GM19239 (cell line): ENCODE results near the gene GNPTAB.
"Not testable (repeated sequence)": the region's sequence is repeated elsewhere in the genome, so short reads cannot be mapped to it uniquely, and the experiment has no call there.

ENCODE experiments used
- DNase-seq: peaks from one replicate; pipeline ENCODE4 v3.0.0; 2011; ENCODE audit warnings: low spot score; ENCODE audit not compliant: insufficient read length
- FAIRE-seq: peaks from 2 replicates; lab custom pipeline; 2011; peaks lifted over from hg19 to GRCh38; lab: Jason Lieb, UNC

GNPTAB gene

GRCh38 chr12:101855364-101855884 is 24.7 kb upstream of the GNPTAB start:
- FAIRE-seq (peak; percentile 68), DNase-seq (no peak)

- peak; percentile 86 for FAIRE-seq
- DNase-seq: no peak
Measured at GRCh38 chr12:101854747-101855146, 24.0 kb upstream of the GNPTAB start.

- FAIRE-seq: no peak
- DNase-seq: no peak
Measured at GRCh38 chr12:101852998-101853397, 22.2 kb upstream of the GNPTAB start.

- peak; percentile 89 for FAIRE-seq
- no peak for DNase-seq
Measured at GRCh38 chr12:101850199-101850598, 19.4 kb upstream of the GNPTAB start.

- FAIRE-seq: no peak
- no peak for DNase-seq
Measured at GRCh38 chr12:101847325-101847724, 16.6 kb upstream of the GNPTAB start.

- FAIRE-seq: no peak
- no peak for DNase-seq
Measured at GRCh38 chr12:101845137-101845711, 14.5 kb upstream of the GNPTAB start.

- no peak for FAIRE-seq
- no peak for DNase-seq
Measured at GRCh38 chr12:101841069-101841468, 10.3 kb upstream of the GNPTAB start.

- DNase-seq (no peak), FAIRE-seq (peak; percentile 75)
Measured at GRCh38 chr12:101839324-101840283, 8.8 kb upstream of the GNPTAB start.

GRCh38 chr12:101838628-101839323 is 8.0 kb upstream of the GNPTAB start:
- DNase-seq (no peak), FAIRE-seq (peak; percentile 80)

- FAIRE-seq: no peak
- no peak for DNase-seq
Measured at GRCh38 chr12:101832030-101832429, 1.3 kb upstream of the GNPTAB start.

GRCh38 chr12:101829639-101830366 is 956 bp downstream of the GNPTAB start:
- FAIRE-seq: peak; percentile 57
- DNase-seq: no peak

GRCh38 chr12:101828463-101829196 is 2.1 kb downstream of the GNPTAB start:
- DNase-seq (no peak), FAIRE-seq (peak; percentile 66)

- DNase-seq: no peak
- FAIRE-seq: no peak
Measured at GRCh38 chr12:101826766-101827368, 3.9 kb downstream of the GNPTAB start.

- DNase-seq (no peak), FAIRE-seq (peak; percentile 4)
Measured at GRCh38 chr12:101824831-101825230, 5.9 kb downstream of the GNPTAB start.

- FAIRE-seq (peak; percentile 85), DNase-seq (peak; percentile 57)
Measured at GRCh38 chr12:101823891-101824290, 6.9 kb downstream of the GNPTAB start.

- FAIRE-seq: no peak
- DNase-seq: no peak
Measured at GRCh38 chr12:101823039-101823438, 7.7 kb downstream of the GNPTAB start.

- DNase-seq (no peak), FAIRE-seq (no peak)
Measured at GRCh38 chr12:101819467-101819866, 11.3 kb downstream of the GNPTAB start.

GRCh38 chr12:101818689-101819088 is 12.1 kb downstream of the GNPTAB start:
- not testable (repeated sequence) for DNase-seq, FAIRE-seq

GRCh38 chr12:101813117-101813516 is 17.6 kb downstream of the GNPTAB start:
- no peak for FAIRE-seq
- DNase-seq: no peak
